GM18499 (cell line): ENCODE measurements around the gene TMBIM4.
A peak's percentile ranks its signal among the peaks of the same experiment; 100 is the strongest.

ENCODE experiments used
- ATAC-seq: cut with Tn5 transposase; IDR thresholded peaks from one replicate; pipeline ENCODE4 v1.9.1; 2021; ENCODE audit warnings: moderate number of reproducible peaks; ENCODE audit not compliant: insufficient read depth, unreplicated experiment

TMBIM4 gene

DNA sequence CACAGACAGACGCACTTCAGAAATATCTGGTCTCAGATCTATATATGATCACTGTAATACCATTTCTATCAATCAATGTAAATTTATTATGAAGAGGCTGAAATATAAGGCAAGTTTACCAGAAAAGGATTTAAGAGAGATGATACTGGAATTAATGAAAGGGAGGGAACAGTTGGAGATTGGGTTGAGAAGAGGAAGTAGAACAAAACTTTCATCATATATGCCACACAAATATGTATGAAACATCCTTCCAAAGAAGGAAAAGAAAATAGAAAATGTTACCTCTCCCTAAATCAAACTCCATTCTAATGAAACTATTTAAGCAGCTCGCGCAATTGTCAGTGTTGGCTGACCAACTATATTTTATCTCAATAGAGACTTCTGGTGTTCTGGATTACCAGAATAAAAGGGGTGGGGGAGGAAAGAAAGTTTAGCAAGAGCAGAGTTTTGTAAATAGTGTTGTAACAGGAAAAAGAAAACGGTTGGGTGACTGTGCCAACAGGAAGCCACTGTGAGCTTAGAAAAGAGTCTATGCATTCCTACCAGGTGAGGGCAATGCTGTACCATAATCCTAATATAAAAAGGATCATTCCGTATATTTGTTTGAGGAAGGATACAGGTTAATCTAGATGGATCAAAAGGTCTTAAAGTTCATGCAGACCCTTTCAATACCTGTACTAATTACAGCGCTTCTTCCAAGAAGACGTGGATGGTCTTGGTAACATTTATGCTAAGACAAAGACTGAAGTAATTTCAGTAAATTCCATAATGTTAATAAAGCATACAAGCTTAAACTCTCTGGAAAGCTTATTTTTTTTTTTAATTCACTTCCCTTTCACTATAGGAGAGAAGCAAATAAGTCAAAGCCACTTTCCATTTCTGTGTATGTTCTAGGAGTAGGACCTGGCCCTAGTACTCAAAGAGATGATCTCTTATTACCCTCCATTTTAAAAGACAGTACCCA is 24.7 kb downstream of the TMBIM4 start:
- no peak for ATAC-seq

DNA sequence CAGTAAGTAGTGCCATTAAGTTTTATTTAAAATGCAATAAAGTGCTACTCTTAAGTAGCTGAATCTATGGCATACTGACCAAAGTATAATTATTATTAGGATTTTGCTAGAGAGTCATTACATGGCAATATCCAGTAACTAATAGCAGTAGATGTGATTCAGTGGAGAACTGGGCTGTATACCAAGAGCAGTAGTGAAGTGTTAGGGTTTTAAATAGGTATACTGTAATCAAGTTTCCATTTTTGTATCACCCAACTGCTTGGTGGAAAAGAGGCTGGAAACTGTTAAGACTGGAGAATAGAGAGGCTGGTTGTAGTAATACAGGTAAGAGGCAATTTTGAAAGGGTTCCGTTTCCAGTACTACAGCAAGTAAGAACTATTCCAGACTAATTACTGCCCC is 25.9 kb downstream of the TMBIM4 start:
- no peak for ATAC-seq

DNA sequence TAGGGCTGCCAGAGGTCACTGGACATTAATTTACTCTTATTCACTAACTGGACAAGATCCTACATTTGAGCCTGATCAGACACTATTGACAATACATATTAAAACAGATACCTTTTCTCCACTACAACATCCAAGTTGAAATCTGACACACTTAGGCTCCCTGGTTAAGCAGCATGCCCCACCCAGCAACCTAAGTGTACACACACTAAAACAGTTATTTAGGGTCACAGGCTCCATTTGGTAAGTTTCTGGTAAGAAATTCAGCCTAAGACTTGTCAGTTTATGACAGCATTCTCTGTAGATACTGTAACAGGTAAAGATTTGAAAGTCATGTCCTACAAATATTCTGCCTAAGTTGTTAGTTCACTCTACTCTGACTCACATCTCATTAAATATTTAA is 27.0 kb downstream of the TMBIM4 start:
- no peak for ATAC-seq

DNA sequence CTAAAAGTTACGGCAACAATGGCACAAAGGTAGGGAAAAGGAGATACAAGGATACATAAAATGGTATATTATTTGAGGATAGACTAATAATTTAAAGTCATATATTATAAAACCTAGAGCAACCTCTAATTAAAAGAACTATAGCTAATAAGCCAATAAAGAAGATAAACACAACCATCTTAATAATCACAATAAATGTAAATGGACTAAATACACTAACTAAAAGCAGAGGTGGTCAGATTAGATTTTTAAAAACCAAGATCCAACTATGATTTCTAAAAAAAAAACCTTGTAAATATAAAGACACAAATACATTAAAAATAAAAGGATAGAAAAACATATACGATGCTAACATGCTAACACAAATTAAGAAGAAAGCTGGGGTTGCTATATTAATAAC is 28.5 kb downstream of the TMBIM4 start:
- ATAC-seq: no peak

DNA sequence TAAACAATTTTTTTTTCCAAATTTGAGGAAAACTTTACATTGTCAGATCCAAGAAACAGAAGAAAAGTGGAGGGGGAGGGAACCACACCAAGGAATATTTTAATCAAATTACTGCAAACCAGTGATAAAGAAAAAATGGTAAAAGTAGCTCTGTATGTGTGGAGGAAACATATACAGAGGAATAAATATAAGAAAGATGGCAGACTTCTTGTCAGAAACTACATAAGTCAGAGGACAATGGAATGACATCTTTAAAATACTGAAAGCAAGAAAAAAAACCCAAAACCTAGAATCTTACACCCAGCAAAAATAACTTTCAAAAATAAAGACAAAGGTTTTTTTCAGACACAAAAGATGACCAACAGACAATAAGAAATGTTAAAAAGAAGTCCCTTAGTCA is 29.1 kb downstream of the TMBIM4 start:
- no peak for ATAC-seq

DNA sequence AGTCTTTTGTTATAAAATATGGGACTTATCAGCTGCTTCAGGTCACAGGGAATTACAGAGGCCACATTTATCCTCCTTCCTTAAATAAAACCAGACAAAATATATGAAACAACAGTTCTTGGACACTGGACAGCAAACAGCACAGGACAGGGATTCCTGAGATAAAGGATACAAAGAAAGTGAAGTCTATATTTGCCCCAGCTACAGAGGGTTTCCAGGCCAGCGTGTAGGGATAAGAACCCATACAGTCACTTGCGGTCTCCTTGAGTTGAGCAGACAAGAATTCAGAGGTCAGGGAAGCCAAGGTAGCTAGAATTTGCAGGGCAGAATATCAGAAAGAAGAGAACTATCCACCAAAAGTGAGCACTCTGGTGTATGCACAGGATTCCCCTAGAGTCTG is 30.5 kb downstream of the TMBIM4 start:
- no peak for ATAC-seq

DNA sequence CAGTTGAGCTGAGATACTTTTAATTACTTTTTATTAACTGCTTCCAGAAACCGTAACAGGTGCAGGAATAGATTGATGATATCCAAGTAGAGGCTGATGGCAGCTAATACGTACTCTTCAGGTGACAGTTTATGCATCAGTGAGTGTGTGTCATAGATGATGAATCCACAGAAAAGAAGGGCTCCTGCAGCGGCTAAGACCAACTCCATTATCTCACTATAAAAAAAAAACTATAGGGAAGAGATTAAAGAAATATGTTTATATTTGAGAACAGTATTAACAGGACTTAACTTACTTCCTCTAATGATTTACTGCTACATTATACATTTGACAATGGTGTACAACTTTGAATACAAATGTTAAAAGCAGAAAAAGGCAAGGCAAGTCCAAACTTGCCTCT is 31.9 kb downstream of the TMBIM4 start:
- no peak for ATAC-seq

DNA sequence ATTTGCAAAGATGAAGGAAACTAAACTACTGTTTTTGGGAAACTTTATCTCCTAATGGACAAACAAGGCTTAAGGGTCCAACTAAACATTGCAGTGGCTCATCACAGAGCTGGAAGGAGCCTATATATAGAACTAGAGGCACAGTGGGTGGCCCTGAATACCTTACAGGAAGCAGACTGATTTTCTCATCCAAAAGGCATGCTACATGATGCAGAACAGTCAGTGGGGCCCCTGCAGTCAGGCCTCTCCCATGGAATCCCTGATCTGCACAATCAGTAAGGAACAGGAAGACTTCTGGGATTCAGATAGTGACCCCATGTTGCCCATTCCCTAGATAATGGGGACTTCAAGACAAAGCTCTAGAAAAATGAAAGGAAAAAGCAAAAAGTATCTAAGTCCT is 37.4 kb downstream of the TMBIM4 start:
- ATAC-seq: no peak

DNA sequence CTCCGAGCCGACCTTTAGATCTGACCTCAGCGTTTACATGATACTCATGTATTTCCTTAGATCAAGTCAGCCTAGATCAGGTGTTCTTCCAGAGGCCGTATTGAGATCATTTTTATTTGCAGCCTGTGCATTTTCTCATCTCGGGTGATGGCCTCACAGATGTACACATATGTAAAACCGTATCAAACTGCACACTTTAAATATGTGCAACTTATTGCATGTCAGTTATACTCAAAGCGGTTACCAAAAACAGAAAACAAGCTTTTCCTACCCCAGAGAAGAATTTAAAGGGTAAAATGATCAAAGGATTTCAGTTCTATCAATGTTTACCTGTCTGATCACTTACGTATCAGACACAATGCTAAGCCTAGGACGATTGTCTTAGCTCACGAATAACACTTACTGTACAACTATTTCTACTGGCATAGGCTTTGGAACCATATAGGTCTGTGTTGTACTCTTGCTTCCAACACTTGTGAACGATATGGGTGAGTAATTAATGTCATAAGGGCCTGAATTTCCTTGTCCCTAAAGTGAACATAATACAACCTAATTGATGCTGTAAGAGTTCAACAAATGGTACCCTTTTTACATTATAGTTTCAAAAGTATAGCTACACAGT is 38.6 kb downstream of the TMBIM4 start:
- ATAC-seq: no peak

DNA sequence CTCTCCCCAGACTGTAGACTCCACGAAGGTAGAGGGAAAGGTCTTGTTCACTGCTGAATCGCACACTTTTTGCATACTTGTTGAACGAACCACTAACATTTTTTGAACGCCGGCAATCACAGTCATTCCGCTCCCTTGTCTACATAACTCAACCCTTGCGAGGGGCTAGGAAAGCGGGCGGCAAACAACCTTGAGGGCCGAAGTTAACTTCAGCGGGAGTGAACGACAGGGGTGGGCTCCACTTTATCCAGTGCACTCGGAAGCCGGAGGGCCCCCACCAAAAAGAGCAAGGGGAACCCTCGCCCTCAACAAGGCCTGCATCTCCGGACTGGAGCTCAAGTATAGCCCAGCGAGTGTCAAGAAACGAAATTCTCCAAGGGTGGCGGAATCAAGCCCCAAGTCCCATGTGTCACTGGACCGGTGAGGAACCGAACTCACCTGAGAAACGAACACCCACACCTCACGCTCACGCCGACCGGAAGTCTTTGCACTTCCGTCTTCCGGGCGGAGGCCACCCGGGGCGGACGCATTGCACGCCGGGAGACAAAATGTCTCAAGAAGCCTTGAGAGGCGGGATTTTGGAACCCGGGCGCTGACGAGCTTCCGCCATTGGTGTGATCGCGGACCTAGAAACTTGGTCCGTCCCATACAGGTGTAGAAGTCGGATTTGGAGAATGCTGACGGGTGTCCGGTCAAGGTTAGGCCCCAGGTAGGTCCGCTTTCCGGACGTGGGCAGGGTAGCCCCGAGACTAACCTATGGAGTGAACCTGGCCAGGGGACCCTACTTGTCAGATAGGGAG is 39.3 kb downstream of the TMBIM4 start, which contains the start of gene LLPH:
LLPH (minus strand) TSS at position 484 of the 800 bp plus-strand sequence. CDS start 1,644 bp downstream, outside the sequence.
- ATAC-seq: peak; percentile 84

DNA sequence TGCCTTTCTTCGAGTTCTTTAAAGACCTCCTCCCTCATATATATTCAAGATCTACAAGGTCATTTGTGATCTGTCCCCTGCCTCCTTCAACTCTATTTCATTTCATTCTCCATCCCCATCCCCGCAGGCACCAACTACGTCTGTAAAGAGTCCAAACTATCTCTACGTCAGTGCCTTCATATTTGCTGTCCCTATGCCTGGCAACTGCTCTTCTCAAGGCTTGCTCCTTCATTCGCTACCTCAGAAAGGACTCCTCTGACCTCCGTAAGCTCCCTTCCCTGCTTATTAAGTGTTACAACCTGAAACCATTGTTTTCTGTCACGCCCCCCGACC is 39.9 kb downstream of the TMBIM4 start:
- no peak for ATAC-seq

DNA sequence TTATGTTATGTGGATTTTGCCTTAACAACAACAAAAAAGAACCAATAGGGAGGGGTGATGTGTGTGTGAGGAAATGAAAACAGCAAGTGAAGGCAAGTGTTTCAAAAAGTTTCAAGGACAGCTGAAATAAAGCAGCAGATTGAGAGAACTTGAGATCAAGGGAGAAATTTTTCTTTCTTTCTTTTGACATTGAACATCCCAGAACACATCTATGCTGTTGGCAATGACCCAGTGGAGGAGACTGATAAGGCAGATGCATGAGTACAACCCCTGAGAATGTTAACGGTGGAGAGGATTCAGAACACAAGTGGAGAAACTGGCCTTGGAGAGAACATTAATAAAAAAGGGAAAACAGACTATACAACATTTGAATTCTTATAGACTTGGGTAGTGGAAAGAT is 42.1 kb downstream of the TMBIM4 start:
- ATAC-seq: no peak

DNA sequence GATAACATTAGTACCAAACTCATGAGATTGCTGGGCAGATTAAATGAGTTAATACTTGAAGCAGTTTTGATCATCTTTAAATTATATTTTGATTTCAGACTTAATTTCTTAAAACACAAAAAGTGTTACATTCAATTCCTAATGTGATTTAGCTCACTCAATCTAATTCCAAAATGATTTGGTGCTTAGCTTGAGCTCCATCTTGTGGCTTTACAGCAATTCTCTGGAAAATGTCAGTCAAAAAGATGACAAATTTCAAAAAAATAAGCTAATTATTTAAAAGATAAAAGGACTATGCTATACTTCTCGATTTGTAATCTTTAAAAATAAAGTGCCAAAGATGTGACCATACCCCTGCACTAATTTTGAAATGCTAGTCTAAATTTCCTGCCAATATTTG is 49.3 kb downstream of the TMBIM4 start:
- ATAC-seq: no peak

DNA sequence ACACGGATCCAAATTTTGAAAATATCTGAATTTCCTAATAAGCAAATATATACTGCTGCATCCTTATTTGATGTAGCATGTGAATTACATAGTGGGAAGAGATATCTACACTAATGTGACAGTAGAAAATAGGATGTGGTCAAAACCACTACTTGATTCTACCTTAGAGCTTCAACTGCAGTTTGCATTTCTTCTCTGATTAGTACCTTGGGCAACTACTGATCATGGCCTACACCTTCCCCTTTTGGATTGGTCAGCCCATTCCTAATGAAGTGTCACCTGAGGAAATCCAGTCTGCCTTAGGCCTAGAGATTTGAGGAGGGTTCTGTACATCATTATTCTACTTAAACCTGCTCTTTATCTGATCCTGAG is 49.9 kb downstream of the TMBIM4 start:
- ATAC-seq: peak; percentile 83

DNA sequence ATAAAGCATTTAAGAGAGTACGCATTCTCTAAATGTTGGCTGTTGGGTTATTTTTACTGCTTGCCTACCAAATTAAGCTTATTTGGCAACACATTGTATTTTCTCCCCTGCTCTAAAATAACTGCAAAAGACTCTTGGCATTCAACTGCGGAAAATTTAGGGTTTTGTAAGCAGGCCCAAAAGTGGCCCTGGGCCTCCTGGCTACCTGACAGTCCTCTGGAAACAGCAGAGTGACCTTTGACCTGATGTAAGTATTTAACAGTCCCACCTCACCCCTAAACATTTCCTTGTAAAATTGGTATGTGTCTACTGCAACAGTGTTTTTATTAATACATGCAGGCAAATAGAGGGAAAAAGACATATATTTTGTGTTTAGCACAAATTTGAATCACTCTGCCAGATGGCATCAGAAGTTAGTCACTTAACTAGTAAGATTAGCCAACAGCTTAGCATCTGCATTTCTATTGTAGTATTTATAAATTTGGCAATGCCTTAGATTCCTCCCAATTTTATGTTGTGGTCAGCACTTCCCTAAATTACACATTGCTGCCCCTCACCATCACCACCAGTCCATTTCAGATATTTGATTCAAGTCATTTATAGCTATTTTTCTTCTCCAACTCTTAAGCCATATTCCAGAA is 50.4 kb downstream of the TMBIM4 start:
- ATAC-seq: no peak

DNA sequence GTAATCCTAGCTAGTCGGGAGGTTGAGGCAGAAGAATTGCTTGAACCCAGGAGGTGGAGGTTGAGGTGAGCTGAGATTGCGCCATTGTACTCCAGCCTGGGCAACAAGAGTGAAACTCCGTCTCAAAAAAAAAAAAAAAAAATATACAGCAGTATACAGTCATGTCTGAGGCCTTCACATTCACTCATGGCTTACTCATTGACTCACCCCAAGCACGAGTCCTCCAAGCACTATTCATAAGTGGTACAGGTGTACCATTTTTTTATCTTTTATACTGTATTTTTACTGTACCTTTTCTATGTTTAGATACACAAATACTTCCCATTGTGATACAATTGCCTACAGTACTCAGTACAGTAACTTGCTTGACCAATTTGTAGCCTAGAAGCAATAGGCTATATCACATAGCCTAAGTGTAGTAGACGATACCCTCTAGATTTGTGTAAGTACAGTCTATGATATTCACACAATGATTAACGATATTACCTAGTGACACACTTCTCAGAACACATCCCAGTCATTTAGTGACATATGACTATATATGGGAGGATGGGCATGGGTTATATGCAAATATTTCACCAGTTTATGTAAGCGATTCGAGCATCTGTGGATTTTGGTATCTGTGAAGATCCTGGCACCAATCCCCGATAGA is 51.4 kb downstream of the TMBIM4 start:
- ATAC-seq: no peak

DNA sequence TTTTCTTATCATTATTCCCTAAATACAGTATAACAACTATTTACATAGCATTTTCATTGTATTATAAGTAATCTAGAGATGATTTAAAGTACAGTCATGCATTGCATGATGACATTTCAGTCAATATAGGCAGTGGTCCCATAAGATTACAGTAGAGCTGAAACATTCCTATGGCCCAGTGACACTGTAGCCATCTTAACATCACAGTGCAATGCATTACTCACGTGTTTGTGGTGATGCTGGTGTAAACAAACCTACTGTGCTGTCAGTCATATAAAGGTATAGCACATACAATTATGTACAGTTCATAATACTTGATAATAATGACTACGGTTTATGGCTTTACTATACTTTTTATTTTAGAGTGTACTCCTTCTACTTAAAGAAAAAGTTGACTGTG is 52.6 kb downstream of the TMBIM4 start:
- ATAC-seq: no peak

DNA sequence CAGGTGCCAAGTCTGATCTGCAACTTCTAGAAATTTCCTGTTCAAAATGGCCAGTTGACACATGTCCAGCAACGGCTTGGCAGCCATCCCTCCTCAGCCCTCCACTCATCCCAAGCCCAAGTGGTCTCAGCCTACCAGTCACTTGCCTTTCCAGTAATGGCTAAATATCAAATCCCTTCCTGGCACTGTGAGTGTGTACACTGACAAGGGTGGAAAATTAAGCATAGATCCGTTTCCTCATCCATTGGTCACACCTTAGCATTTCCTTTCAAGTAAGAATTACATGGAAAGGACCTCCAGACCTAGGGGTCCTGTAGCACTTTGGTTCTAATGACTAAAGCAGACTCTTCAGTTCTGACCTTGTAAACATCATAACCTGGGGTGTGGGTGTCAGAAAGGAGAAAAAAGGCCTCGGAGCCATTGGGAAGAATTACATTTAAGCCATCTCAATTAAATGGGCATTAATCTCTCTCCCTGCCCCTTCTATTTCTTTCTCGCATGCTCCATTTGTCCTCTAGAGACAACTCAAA is 54.7 kb downstream of the TMBIM4 start:
- no peak for ATAC-seq

DNA sequence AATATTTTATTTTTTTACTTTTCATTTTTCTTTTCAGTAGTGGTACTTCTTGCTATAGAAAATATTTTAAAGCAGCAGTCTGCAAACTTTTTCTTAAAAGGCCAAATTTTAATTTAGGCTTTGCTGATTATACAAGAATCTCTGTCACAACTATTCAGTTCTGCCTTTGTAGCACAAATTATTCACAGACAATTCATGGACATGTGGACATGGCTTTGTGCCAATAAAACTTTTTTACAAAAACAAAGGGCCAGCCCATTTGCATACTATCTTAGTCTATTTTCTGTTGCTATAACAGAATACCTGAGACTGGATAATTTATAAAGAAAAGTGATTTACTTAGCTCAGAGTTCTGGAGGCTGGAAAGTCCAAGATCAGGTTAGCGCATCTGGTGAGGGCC is 56.3 kb downstream of the TMBIM4 start:
- no peak for ATAC-seq

DNA sequence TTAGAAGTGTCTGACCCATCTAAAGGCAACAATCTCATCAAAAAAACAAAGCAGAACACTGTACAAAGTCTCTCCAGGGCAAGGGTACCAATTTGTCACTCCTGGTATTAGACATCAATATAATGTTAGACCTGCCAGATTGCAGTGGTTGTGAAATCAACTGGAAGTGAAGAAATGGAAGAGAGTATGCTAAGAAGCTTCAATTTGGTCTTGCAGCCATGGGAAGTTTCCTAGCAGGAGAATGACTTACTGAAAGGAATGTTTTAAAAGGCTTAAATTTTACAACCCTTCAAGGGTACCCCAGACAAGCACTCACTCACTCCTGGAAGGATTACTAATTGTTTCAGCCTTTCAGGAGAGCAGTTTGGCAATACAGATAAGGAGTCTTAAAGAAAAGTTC is 58.2 kb downstream of the TMBIM4 start:
- no peak for ATAC-seq
